K562 (cell line): ENCODE measurements around the gene OLFML1. TPM values are rescaled to one million over a fixed set of nuclear protein-coding genes. Genes with fewer than 3 reads are reported as not detected.

Experiments used
- ATAC-seq: fragments of 200-7000 bp; cut with Tn5 transposase; 3 replicates; pipeline ENCODE4 v1.9.1; 2020; ENCODE audit warnings: moderate library complexity
- BruUV-seq: library from RNA; stranded (reverse); fragments of 400-500 nt; replicated peaks from 2 replicates; lab custom pipeline; 2021; lab: Mats Ljungman, UMichigan
- CTCF ChIA-PET: fragments of 300-600 bp; formaldehyde crosslinking; extraction: SDS; loops from one replicate; lab custom pipeline; 2021; ENCODE audit warnings: low intra/inter-chr PET ratio; lab: Yijun Ruan, JAX
- POLR2A ChIA-PET: fragments of 300-600, 350-650 bp; sonication (Branson Sonifier 250); formaldehyde crosslinking; extraction: SDS; loops from one replicate; lab custom pipeline; 2021; ENCODE audit warnings: antibody characterized with exemption, inconsistent platforms; lab: Yijun Ruan, JAX
- DNase-seq, 4 experiments: peaks; one replicate each; pipeline versions ENCODE4 v3.0.0 to v3.0.0-alpha.2; 2011 to 2018; ENCODE audit warnings: low spot score in 3 of 4, mixed read lengths in 3 of 4; ENCODE audit errors: extremely low read depth in 1 of 4
- FAIRE-seq: peaks from 2 replicates; lab custom pipeline; 2011; peaks lifted over from hg19 to GRCh38; lab: Jason Lieb, UNC
- H2AFZ ChIP-seq: 2 replicates; pipeline ENCODE4 v1.6.0; 2011; ENCODE audit warnings: low read depth, low read length, control low read depth, inconsistent platforms
- H3K27ac ChIP-seq: fragments of 200-600 bp; 3 replicates; pipeline ENCODE4 v1.8.0; 2011; ENCODE audit warnings: low read depth, mild to moderate bottlenecking, control low read depth, inconsistent platforms, low read length, moderate library complexity, mixed read lengths; ENCODE audit errors: extremely low read depth
- H3K27me3 ChIP-seq, 2 experiments: fragments of 300-600 bp in 1 of 2; 2 replicates in 1 of 2; 3 replicates in 1 of 2; pipeline versions ENCODE4 v1.6.0 to v1.8.0; 2011; ENCODE audit warnings: inconsistent platforms in 2 of 2, low read length in 2 of 2, mild to moderate bottlenecking in 1 of 2, mixed read lengths in 1 of 2, moderate library complexity in 1 of 2; ENCODE audit not compliant: control insufficient read depth in 2 of 2, insufficient read depth in 2 of 2
- H3K36me3 ChIP-seq: fragments of 300-600 bp; 3 replicates; pipeline ENCODE4 v1.8.0; 2011; ENCODE audit warnings: mild to moderate bottlenecking, low read length, inconsistent platforms; ENCODE audit not compliant: control insufficient read depth, insufficient read depth
- H3K4me1 ChIP-seq, 2 experiments: fragments of 200-600 bp in 1 of 2; replicated peaks in 1 of 2; 2 replicates in 1 of 2; 3 replicates in 1 of 2; pipeline versions ENCODE4 v1.5.1 to v1.8.0; 2011; ENCODE audit warnings: inconsistent platforms in 2 of 2, low read length in 2 of 2, mild to moderate bottlenecking in 1 of 2, mixed read lengths in 1 of 2, moderate library complexity in 1 of 2; ENCODE audit not compliant: control insufficient read depth in 2 of 2, insufficient read depth in 2 of 2
- H3K4me2 ChIP-seq: 2 replicates; pipeline ENCODE4 v1.6.1; 2011; ENCODE audit warnings: low read length, control low read depth, inconsistent platforms, mixed read lengths; ENCODE audit not compliant: insufficient read depth
- H3K4me3 ChIP-seq: fragments of 200-600 bp; sonication (generic), shearing (Covaris generic); 2 replicates; pipeline ENCODE4 v1.5.1; 2016; ENCODE audit warnings: control low read depth, inconsistent platforms
- H3K79me2 ChIP-seq: fragments of 200-600 bp; 3 replicates; pipeline ENCODE4 v1.8.0; 2011; ENCODE audit warnings: low read length, inconsistent platforms; ENCODE audit not compliant: control insufficient read depth, insufficient read depth
- H3K9ac ChIP-seq, 2 experiments: 2 replicates each; pipeline versions ENCODE4 v1.6.0 to v1.6.1; 2011; ENCODE audit warnings: low read depth in 2 of 2, low read length in 2 of 2, control low read depth in 1 of 2, inconsistent platforms in 1 of 2, mild to moderate bottlenecking in 1 of 2, mixed read lengths in 1 of 2; ENCODE audit not compliant: insufficient read depth in 1 of 2
- H3K9me1 ChIP-seq: one replicate; pipeline ENCODE4 v1.6.0; 2011; ENCODE audit warnings: inconsistent platforms, mild to moderate bottlenecking, low read length, moderate library complexity; ENCODE audit not compliant: control insufficient read depth, insufficient read depth
- H3K9me3 ChIP-seq: replicated peaks from 2 replicates; pipeline ENCODE4 v1.5.1; 2011; ENCODE audit warnings: low read depth, low read length, inconsistent platforms; ENCODE audit not compliant: control insufficient read depth, insufficient read depth
- H4K20me1 ChIP-seq: replicated peaks from 2 replicates; pipeline ENCODE4 v1.6.1; 2011; ENCODE audit warnings: low read length, inconsistent platforms, mixed read lengths; ENCODE audit not compliant: control insufficient read depth, insufficient read depth
- BHLHE40 ChIP-seq: IDR thresholded peaks from 2 replicates; pipeline ENCODE4 v1.6.1; 2011; ENCODE audit warnings: low read length, improper control_type of control experiment
- C11orf30 ChIP-seq: fragments of 450-650 bp; IDR thresholded peaks from 2 replicates; pipeline ENCODE4 v1.6.1; 2016; ENCODE audit warnings: low read depth, mild to moderate bottlenecking
- CEBPG ChIP-seq, 3 experiments: fragments of 200-800 bp in 1 of 3; sonication (Bioruptor generic) in 1 of 3; sonication (generic) in 1 of 3; formaldehyde crosslinking in 1 of 3; IDR thresholded peaks in 2 of 3; conservative IDR thresholded peaks in 1 of 3; 2 replicates each; pipeline versions ENCODE4 v1.6.1 to v1.8.0; 2016 to 2022; ENCODE audit warnings: missing compliant biosample characterization in 2 of 3, missing genetic modification characterization in 2 of 3, mild to moderate bottlenecking in 1 of 3, missing genetic modification reagents in 1 of 3
- FOXA3 ChIP-seq, 2 experiments: fragments of 450-650 bp in 1 of 2; sonication (generic) in 1 of 2; formaldehyde crosslinking; IDR thresholded peaks in 1 of 2; conservative IDR thresholded peaks in 1 of 2; 2 replicates each; pipeline versions ENCODE4 v1.4.0 to v1.8.0; 2020 to 2022; ENCODE audit warnings: mild to moderate bottlenecking in 2 of 2, missing genetic modification reagents in 1 of 2
- HNRNPH1 ChIP-seq: fragments of 200-400 bp; formaldehyde crosslinking; optimal IDR thresholded peaks from 2 replicates; pipeline ENCODE3; 2017; ENCODE audit warnings: low read depth, mild to moderate bottlenecking, low read length, moderate library complexity
- POLR2G ChIP-seq: fragments of 200-400 bp; formaldehyde crosslinking; IDR thresholded peaks from 2 replicates; pipeline ENCODE4 v1.6.1; 2017; ENCODE audit warnings: low read depth, mild to moderate bottlenecking, antibody characterized with exemption, low read length, moderate library complexity
- RBFOX2 ChIP-seq: fragments of 200-400 bp; formaldehyde crosslinking; IDR thresholded peaks from 2 replicates; pipeline ENCODE4 v1.6.1; 2017; ENCODE audit warnings: low read depth, mild to moderate bottlenecking, low read length, moderate library complexity
- RBM17 ChIP-seq: fragments of 200-400 bp; formaldehyde crosslinking; IDR thresholded peaks from 2 replicates; pipeline ENCODE4 v1.6.1; 2017; ENCODE audit warnings: low read depth, mild to moderate bottlenecking, low read length, borderline replicate concordance
- TEAD4 ChIP-seq, 2 experiments: sonication (generic) in 1 of 2; formaldehyde crosslinking in 1 of 2; IDR thresholded peaks; 2 replicates each; pipeline versions ENCODE4 v1.6.1 to v1.8.0; 2012 to 2022; ENCODE audit warnings: borderline replicate concordance in 1 of 2, inconsistent platforms in 1 of 2, low read length in 1 of 2, mild to moderate bottlenecking in 1 of 2, missing genetic modification reagents in 1 of 2
- ZNF512 ChIP-seq: IDR thresholded peaks from 2 replicates; pipeline ENCODE4 v1.6.1; 2016; ENCODE audit warnings: missing genetic modification characterization, missing compliant biosample characterization
- ZNF695 ChIP-seq: fragments of 450-650 bp; formaldehyde crosslinking; IDR thresholded peaks from 2 replicates; pipeline ENCODE4 v1.4.0; 2020; ENCODE audit warnings: mild to moderate bottlenecking, moderate library complexity
- WGBS: fragments of 100-300 bp; shearing (Covaris generic); methylation state at CpG from one replicate; pipeline ENCODE4 v1.1.6; 2016; ENCODE audit warnings: low coverage, mixed read lengths; ENCODE audit not compliant: insufficient coverage; ENCODE audit errors: missing lambda C conversion rate; 5-methylcytosine and 5-hydroxymethylcytosine counted together
- in situ Hi-C: fragments of 300-500 bp; cut with MboI; formaldehyde crosslinking; loops from 4 replicates; pipeline ENCODE4 v1.15.0; 2018; ENCODE audit warnings: inconsistent platforms, mixed read lengths
- intact Hi-C: fragments of 100-400 bp; cut with micrococcal nuclease; formaldehyde crosslinking; loops from 2 replicates; pipeline ENCODE4 v1.14.2; 2022
- polyA plus RNA-seq, 8 experiments: library from polyadenylated mRNA; depleted of rRNA in 4 of 8; stranded (reverse) in 5 of 8; unstranded in 3 of 8; fragments of >200 nt; fragmentation: Nextera tagmentation in 2 of 8; fragmentation: Illumina TruSeq in 1 of 8; extraction: Ambion mirVana in 2 of 8; extraction: Trizol in 1 of 8; gene quantifications; 2 replicates each; pipeline versions ENCODE4 v1.2.1 to v1.2.3, GENCODE V29; 2011 to 2014; ENCODE audit warnings: inconsistent platforms in 1 of 8, missing spikeins in 1 of 8
- total RNA-seq, 7 experiments: library from RNA; depleted of rRNA in 6 of 7; stranded (reverse); fragments of >200 nt in 6 of 7; fragmentation: Illumina TruSeq in 2 of 7; extraction: Trizol in 2 of 7; gene quantifications; 2 replicates each; pipeline versions ENCODE4 v1.2.1 to v1.2.3, GENCODE V29; 2011 to 2021; ENCODE audit warnings: low replicate concordance in 1 of 7
- TF ChIP-seq, protein P1 (sequence below): IDR thresholded peaks from 3 replicates; pipeline ENCODE4 v1.6.1; 2011; ENCODE audit warnings: borderline replicate concordance, mild to moderate bottlenecking, moderate library complexity; ENCODE audit not compliant: insufficient read length; ENCODE audit errors: extremely low read depth

OLFML1 gene
- total and polyA plus RNA-seq, 9 of the 15 experiments (the other 6 are each of a cell fraction or from before 2014, with no cell fraction given) = not detected

GRCh38 chr11:7500251-7500650 lies 14.9 kb downstream of the OLFML1 start:
- in situ Hi-C loops (no loop called here), intact Hi-C loops (no loop called here)
- no peaks in the 10 kb centered on the region for H3K9me1 ChIP-seq
- H3K9me3 ChIP-seq = no peaks in the 10 kb centered on the region
- FAIRE-seq (no peak), DNase-seq (no peak), ATAC-seq (no peak)
- H3K27ac ChIP-seq = no peak overlapping the region
- TF ChIP-seq HNRNPH1 = no peak
- no peak for TF ChIP-seq RBM17
- no peak for TF ChIP-seq POLR2G
- no peak for TF ChIP-seq RBFOX2
- no peak for TF ChIP-seq BHLHE40
- TF ChIP-seq C11orf30 = no peak
- no peak for TF ChIP-seq ZNF512 (tag)
- TF ChIP-seq TEAD4 (IDR thresholded peaks at IDR 0.05; ENCODE audit: low read length) = no peak
- no peak for TF ChIP-seq TEAD4 (CRISPR knock-in tag; IDR thresholded peaks at IDR 0.05; ENCODE audit: borderline replicate concordance)
- no peak for TF ChIP-seq CEBPG (CRISPR knock-in tag; IDR thresholded peaks at IDR 0.05)
- no peak for TF ChIP-seq CEBPG (tag; conservative IDR thresholded peaks at IDR 0.05 in 1 of 2, IDR thresholded peaks at IDR 0.05 in 1 of 2)
- TF ChIP-seq FOXA3 (CRISPR knock-in tag; conservative IDR thresholded peaks at IDR 0.05 in 1 of 2, IDR thresholded peaks at IDR 0.05 in 1 of 2) = no peak
- TF ChIP-seq ZNF695 (CRISPR knock-in tag) = no peak
- TF ChIP-seq, protein P1, sequence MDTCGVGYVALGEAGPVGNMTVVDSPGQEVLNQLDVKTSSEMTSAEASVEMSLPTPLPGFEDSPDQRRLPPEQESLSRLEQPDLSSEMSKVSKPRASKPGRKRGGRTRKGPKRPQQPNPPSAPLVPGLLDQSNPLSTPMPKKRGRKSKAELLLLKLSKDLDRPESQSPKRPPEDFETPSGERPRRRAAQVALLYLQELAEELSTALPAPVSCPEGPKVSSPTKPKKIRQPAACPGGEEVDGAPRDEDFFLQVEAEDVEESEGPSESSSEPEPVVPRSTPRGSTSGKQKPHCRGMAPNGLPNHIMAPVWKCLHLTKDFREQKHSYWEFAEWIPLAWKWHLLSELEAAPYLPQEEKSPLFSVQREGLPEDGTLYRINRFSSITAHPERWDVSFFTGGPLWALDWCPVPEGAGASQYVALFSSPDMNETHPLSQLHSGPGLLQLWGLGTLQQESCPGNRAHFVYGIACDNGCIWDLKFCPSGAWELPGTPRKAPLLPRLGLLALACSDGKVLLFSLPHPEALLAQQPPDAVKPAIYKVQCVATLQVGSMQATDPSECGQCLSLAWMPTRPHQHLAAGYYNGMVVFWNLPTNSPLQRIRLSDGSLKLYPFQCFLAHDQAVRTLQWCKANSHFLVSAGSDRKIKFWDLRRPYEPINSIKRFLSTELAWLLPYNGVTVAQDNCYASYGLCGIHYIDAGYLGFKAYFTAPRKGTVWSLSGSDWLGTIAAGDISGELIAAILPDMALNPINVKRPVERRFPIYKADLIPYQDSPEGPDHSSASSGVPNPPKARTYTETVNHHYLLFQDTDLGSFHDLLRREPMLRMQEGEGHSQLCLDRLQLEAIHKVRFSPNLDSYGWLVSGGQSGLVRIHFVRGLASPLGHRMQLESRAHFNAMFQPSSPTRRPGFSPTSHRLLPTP = no peak
- no peak overlapping the region for H3K4me2 ChIP-seq
- CTCF ChIA-PET = no interaction called here
- no peak overlapping the region for H2AFZ ChIP-seq
- H4K20me1 ChIP-seq = no peaks in the 10 kb centered on the region
- no peaks in the 10 kb centered on the region for H3K79me2 ChIP-seq
- H3K9ac ChIP-seq = no peak overlapping the region
- H3K4me3 ChIP-seq = no peak overlapping the region
- H3K4me1 ChIP-seq = no peaks in the 10 kb centered on the region
- no TSS peak for BruUV-seq
- POLR2A ChIA-PET = no interaction called here
- H3K27me3 ChIP-seq = peaks cover 0 to 8% of the 10 kb centered on the region in 2 experiments; a peak in 2 of 5 replicates
- H3K36me3 ChIP-seq = no peaks in the 10 kb centered on the region
- 0% methylated on average over 3 of the region's 3 CpGs for WGBS
